Sciatic nerve (tissue), 2 donors: ENCODE results near the gene MACROD2. TPM values are rescaled to one million over a fixed set of nuclear protein-coding genes. Genes with fewer than 3 reads are reported as not detected.
A peak's percentile ranks its signal among the peaks of the same experiment; 100 is the strongest.

Experiments used
- ATAC-seq: fragments of 200-7000 bp; cut with Tn5 transposase; one replicate; pipeline ENCODE4 v1.9.1; 2020; ENCODE audit warnings: mild to moderate bottlenecking, moderate library complexity
- DNase-seq: peaks from one replicate; pipeline ENCODE4 v3.0.0-alpha.2; 2020; ENCODE audit warnings: low spot score
- intact Hi-C: fragments of 100-400 bp; cut with DNase I; formaldehyde crosslinking; loops from one replicate; pipeline ENCODE4 v1.14.2; 2022
- total RNA-seq: library from RNA; stranded (reverse); fragmentation: NEBNext Ultra II Directional; extraction: Animal tissue kit (Norgen Biotek cat#: 25700); gene quantifications from one replicate; pipeline ENCODE4 v1.2.1, GENCODE V29; 2021
- donor health status: DM: no; HTN: no; CAD: no.
- donor health status: DM: no; HTN: no; CAD: no.

The MACROD2 gene
- total RNA-seq, 1 donor from 2014 or later = 13.8 TPM

GRCh38 chr20:14051454-14051853 is 56.1 kb downstream of the MACROD2 start:
- no peak for ATAC-seq
- intact Hi-C loops = no loop called here
- no peak for DNase-seq

- intact Hi-C loops = no loop called here
- DNase-seq (no peak), ATAC-seq (peak; percentile 62)
These were observed 59.9 kb downstream of the MACROD2 start for GRCh38 chr20:14055127-14055742.

- no peak for DNase-seq
- no peak for ATAC-seq
These were observed 66.9 kb downstream of the MACROD2 start for GRCh38 chr20:14062171-14062570.

GRCh38 chr20:14062786-14063185 is 67.5 kb downstream of the MACROD2 start:
- no peak for ATAC-seq
- intact Hi-C loops = no loop called here
- DNase-seq = no peak

More at GRCh38 chr20:14062171-14062570, 66.9 kb downstream of the MACROD2 start:
- intact Hi-C loops = no loop called here

GRCh38 chr20:14064333-14064732 is 69.0 kb downstream of the MACROD2 start:
- no peak for DNase-seq
- no peak for ATAC-seq
- intact Hi-C loops = no loop called here

- intact Hi-C loops = no loop called here
- no peak for ATAC-seq
- no peak for DNase-seq
These were observed 69.6 kb downstream of the MACROD2 start for GRCh38 chr20:14064921-14065320.

- ATAC-seq (no peak), DNase-seq (no peak)
- intact Hi-C loops = no loop called here
These were observed 70.5 kb downstream of the MACROD2 start for GRCh38 chr20:14065774-14066173.

GRCh38 chr20:14067603-14068002 is 72.3 kb downstream of the MACROD2 start:
- ATAC-seq (no peak), DNase-seq (no peak)
- intact Hi-C loops = no loop called here

- intact Hi-C loops = no loop called here
- no peak for DNase-seq
- no peak for ATAC-seq
These were observed 74.5 kb downstream of the MACROD2 start for GRCh38 chr20:14069796-14070195.

GRCh38 chr20:14093652-14094051 is 98.3 kb downstream of the MACROD2 start:
- intact Hi-C loops = no loop called here
- DNase-seq (no peak), ATAC-seq (no peak)

- intact Hi-C loops = no loop called here
- no peak for DNase-seq
- ATAC-seq = no peak
These were observed 102.9 kb downstream of the MACROD2 start for GRCh38 chr20:14098261-14098660.

GRCh38 chr20:14113416-14113815 is 118.1 kb downstream of the MACROD2 start:
- DNase-seq (no peak), ATAC-seq (no peak)
- intact Hi-C loops = no loop called here

- no peak for ATAC-seq
- DNase-seq = no peak
- intact Hi-C loops = no loop called here
These were observed 118.9 kb downstream of the MACROD2 start for GRCh38 chr20:14114065-14114704.

- DNase-seq (no peak), ATAC-seq (no peak)
- intact Hi-C loops = no loop called here
These were observed 120.7 kb downstream of the MACROD2 start for GRCh38 chr20:14116037-14116436.

GRCh38 chr20:14117768-14118167 is 122.5 kb downstream of the MACROD2 start:
- intact Hi-C loops = no loop called here
- ATAC-seq (no peak), DNase-seq (no peak)

GRCh38 chr20:14126856-14127255 is 131.5 kb downstream of the MACROD2 start:
- intact Hi-C loops = no loop called here
- no peak for DNase-seq
- no peak for ATAC-seq

GRCh38 chr20:14127514-14128223 is 132.4 kb downstream of the MACROD2 start:
- intact Hi-C loops = no loop called here
- ATAC-seq = no peak
- no peak for DNase-seq

- intact Hi-C loops = no loop called here
- DNase-seq (no peak), ATAC-seq (no peak)
These were observed 138.7 kb downstream of the MACROD2 start for GRCh38 chr20:14134004-14134403.

GRCh38 chr20:14142171-14142570 is 146.9 kb downstream of the MACROD2 start:
- DNase-seq = no peak
- intact Hi-C loops = no loop called here
- peak; percentile 81 for ATAC-seq

- DNase-seq (no peak), ATAC-seq (peak; percentile 51)
These were observed 147.8 kb downstream of the MACROD2 start for GRCh38 chr20:14142964-14143627.

More at GRCh38 chr20:14142964-14143627, 147.8 kb downstream of the MACROD2 start:
- intact Hi-C loops = no loop called here
